ENCODE data around the gene ADCY10. TPM values are rescaled to one million over a fixed set of nuclear protein-coding genes. Genes with fewer than 3 reads are reported as not detected.

The ADCY10 gene
- total RNA-seq, 1 donor from 2014 or later: not detected

DNA sequence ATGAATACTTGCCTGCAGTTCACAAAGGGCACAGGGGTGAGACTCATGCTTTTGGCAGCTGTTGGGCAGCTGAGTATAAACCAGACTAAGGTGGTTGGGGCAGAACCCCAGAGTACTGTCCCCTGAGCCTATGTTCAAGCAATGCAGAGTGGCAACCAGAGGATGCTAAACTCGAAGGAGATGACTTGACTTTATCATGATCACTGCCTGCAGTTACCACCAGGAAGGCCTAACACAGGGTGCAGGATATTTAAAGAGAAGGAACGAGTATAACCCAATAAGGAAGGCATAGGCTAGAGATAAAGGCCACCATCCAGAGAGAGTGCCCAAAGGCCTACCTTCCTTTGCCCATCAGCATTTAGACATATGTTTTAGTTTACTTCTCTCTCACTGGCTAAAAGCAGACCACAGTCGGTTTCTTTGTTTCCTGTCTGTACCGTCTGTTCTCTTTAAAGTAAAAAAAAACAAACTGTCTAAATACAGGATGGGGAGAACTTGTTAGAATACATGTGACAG lies 108.8 kb downstream of the ADCY10 start:
- H3K4me3 ChIP-seq (ENCODE audit: low read depth, low read length): no peak overlapping the region
- DNase-seq (ENCODE audit: low read depth): no peak
- TF ChIP-seq, protein P1, sequence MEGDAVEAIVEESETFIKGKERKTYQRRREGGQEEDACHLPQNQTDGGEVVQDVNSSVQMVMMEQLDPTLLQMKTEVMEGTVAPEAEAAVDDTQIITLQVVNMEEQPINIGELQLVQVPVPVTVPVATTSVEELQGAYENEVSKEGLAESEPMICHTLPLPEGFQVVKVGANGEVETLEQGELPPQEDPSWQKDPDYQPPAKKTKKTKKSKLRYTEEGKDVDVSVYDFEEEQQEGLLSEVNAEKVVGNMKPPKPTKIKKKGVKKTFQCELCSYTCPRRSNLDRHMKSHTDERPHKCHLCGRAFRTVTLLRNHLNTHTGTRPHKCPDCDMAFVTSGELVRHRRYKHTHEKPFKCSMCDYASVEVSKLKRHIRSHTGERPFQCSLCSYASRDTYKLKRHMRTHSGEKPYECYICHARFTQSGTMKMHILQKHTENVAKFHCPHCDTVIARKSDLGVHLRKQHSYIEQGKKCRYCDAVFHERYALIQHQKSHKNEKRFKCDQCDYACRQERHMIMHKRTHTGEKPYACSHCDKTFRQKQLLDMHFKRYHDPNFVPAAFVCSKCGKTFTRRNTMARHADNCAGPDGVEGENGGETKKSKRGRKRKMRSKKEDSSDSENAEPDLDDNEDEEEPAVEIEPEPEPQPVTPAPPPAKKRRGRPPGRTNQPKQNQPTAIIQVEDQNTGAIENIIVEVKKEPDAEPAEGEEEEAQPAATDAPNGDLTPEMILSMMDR (conservative IDR thresholded peaks at IDR 0.05; ENCODE audit: low read depth, low read length): no peak

- no peak overlapping the region for H3K4me3 ChIP-seq (ENCODE audit: low read depth, low read length)
- TF ChIP-seq, protein P1 (conservative IDR thresholded peaks at IDR 0.05; ENCODE audit: low read depth, low read length): peak; percentile 98
- DNase-seq (ENCODE audit: low read depth): peak; percentile 80
These were observed 110.4 kb downstream of the ADCY10 start for GRCh38 chr1:167803358-167804207.

DNA sequence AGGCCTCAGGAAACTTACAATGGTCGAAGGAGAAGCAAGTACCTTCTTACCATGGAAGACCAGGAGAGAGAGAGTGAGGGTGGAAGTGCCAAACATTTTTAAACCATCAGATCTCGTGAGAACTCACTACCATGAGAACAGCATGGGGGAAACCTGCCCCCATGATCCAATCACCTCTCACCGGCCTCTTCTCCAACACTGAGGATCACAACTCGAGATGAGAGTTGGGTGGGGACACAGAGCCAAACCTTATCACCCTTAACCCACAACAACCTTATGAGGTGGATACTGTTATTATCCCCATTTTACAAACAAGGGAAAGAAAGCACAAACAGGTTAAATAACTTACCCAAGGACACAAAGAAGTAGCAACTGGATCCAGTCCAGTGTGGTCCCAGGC lies 111.7 kb downstream of the ADCY10 start:
- no peak for DNase-seq (ENCODE audit: low read depth)

GRCh38 chr1:167800251-167800650 lies 113.7 kb downstream of the ADCY10 start:
- DNase-seq (ENCODE audit: low read depth): no peak
- TF ChIP-seq, protein P1 (conservative IDR thresholded peaks at IDR 0.05; ENCODE audit: low read depth, low read length): no peak
- no peak overlapping the region for H3K4me3 ChIP-seq (ENCODE audit: low read depth, low read length)

More for the DNA sequence above, 111.7 kb downstream of the ADCY10 start:
- TF ChIP-seq, protein P1 (conservative IDR thresholded peaks at IDR 0.05; ENCODE audit: low read depth, low read length): no peak
- no peak overlapping the region for H3K4me3 ChIP-seq (ENCODE audit: low read depth, low read length)

- DNase-seq (ENCODE audit: low read depth): no peak
- TF ChIP-seq, protein P1 (conservative IDR thresholded peaks at IDR 0.05; ENCODE audit: low read depth, low read length): no peak
- H3K4me3 ChIP-seq (ENCODE audit: low read depth, low read length): no peak overlapping the region
These were observed 114.2 kb downstream of the ADCY10 start for GRCh38 chr1:167799747-167800146.

DNA sequence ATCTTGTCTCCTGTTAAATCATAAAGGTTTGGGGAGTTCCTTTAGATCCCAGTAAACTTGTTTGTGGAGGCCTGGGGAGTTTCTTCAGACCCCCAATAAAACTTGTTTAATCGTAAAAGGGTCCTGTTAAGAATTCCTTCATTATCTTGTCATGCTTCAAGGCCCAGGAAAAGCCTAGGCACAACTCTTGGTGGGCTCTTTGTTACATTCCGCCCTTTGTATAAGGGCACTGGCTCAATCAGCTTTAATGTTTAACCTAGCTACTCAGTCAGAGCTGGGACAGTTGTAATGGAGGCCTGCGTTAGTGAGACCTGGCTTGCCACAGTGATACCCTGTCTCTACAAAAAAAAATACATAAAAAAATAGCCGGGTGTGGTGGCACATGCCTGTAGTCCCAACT lies 115.0 kb downstream of the ADCY10 start:
- no peak for DNase-seq (ENCODE audit: low read depth)
- no peak overlapping the region for H3K4me3 ChIP-seq (ENCODE audit: low read depth, low read length)
- TF ChIP-seq, protein P1 (conservative IDR thresholded peaks at IDR 0.05; ENCODE audit: low read depth, low read length): no peak

Data from epithelial cell of proximal tubule (primary cell).